Osteocyte (in vitro differentiated cells): ENCODE data around the gene ZMYND10. TPM values are rescaled to one million over a fixed set of nuclear protein-coding genes. Genes with fewer than 3 reads are reported as not detected.

Source experiments
- DNase-seq: peaks from one replicate; pipeline ENCODE4 v3.0.0; 2021; ENCODE audit warnings: mixed read lengths; ENCODE audit not compliant: unreplicated experiment; ENCODE audit errors: extremely low spot score
- H3K27ac Mint-ChIP-seq: one replicate; pipeline ENCODE4 v1.8.0; 2021; ENCODE audit warnings: mild to moderate bottlenecking, mixed read lengths; ENCODE audit not compliant: unreplicated experiment
- H3K27me3 Mint-ChIP-seq: one replicate; pipeline ENCODE4 v1.8.0; 2021; ENCODE audit warnings: mixed read lengths; ENCODE audit not compliant: unreplicated experiment
- H3K36me3 Mint-ChIP-seq: one replicate; pipeline ENCODE4 v1.8.0; 2021; ENCODE audit warnings: mixed read lengths; ENCODE audit not compliant: unreplicated experiment
- H3K4me1 Mint-ChIP-seq: one replicate; pipeline ENCODE4 v1.8.0; 2021; ENCODE audit warnings: mixed read lengths; ENCODE audit not compliant: unreplicated experiment
- H3K4me3 Mint-ChIP-seq: one replicate; pipeline ENCODE4 v1.8.0; 2021; ENCODE audit warnings: mild to moderate bottlenecking, moderate library complexity, mixed read lengths; ENCODE audit not compliant: unreplicated experiment
- H3K9me3 Mint-ChIP-seq: one replicate; pipeline ENCODE4 v1.8.0; 2021; ENCODE audit warnings: mixed read lengths; ENCODE audit not compliant: unreplicated experiment
- total RNA-seq: library from RNA; stranded (reverse); gene quantifications from 2 replicates; pipeline ENCODE4 v1.2.1, GENCODE V29; 2021
- TF ChIP-seq, protein P1 (sequence below): fragments of 200-600 bp; sonication (generic); IDR thresholded peaks from 2 replicates; pipeline ENCODE4 v1.5.0; 2021; ENCODE audit warnings: antibody characterized with exemption, mild to moderate bottlenecking, moderate library complexity

ZMYND10 gene
- total RNA-seq, 1 donor from 2014 or later = 1.6 TPM

DNA sequence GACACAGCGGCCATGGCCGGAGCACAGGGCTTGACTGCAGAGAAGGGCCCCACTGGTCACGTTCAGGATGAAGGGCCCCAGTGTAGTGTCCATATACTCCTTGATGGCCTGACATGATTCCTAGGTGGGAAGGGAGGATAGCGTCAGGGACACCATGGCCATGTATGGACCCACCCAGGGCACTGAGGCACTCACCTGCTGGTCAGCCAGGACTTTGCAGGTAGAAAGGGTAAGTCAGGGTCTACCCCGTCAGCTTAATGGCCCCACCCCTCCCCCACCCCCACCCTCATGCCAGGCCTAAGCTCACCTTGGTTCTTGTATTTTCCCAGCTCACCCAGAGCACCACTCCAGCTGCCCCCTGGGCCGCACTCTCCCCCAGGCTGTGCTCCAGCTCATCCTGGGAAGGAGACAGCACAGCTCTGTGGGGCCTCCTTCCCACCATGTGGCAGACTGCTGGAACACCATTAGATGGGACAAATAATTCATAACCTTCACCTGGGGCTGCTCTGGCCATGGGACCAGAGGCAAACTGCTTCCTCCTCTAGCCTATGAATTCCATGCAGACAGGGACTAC, 44.8 kb downstream of the ZMYND10 start:
- no peak for DNase-seq
- TF ChIP-seq, protein P1, sequence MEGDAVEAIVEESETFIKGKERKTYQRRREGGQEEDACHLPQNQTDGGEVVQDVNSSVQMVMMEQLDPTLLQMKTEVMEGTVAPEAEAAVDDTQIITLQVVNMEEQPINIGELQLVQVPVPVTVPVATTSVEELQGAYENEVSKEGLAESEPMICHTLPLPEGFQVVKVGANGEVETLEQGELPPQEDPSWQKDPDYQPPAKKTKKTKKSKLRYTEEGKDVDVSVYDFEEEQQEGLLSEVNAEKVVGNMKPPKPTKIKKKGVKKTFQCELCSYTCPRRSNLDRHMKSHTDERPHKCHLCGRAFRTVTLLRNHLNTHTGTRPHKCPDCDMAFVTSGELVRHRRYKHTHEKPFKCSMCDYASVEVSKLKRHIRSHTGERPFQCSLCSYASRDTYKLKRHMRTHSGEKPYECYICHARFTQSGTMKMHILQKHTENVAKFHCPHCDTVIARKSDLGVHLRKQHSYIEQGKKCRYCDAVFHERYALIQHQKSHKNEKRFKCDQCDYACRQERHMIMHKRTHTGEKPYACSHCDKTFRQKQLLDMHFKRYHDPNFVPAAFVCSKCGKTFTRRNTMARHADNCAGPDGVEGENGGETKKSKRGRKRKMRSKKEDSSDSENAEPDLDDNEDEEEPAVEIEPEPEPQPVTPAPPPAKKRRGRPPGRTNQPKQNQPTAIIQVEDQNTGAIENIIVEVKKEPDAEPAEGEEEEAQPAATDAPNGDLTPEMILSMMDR = no peak
- Mint-ChIP-seq H3K4me3 (peak overlapping the region; percentile 97), H3K4me1 (peaks cover 22% of the 10 kb centered on the region), H3K9me3 (no peaks in the 10 kb centered on the region), H3K36me3 (no peaks in the 10 kb centered on the region), H3K27ac (peak overlapping the region; percentile 98), H3K27me3 (no peaks in the 10 kb centered on the region)

DNA sequence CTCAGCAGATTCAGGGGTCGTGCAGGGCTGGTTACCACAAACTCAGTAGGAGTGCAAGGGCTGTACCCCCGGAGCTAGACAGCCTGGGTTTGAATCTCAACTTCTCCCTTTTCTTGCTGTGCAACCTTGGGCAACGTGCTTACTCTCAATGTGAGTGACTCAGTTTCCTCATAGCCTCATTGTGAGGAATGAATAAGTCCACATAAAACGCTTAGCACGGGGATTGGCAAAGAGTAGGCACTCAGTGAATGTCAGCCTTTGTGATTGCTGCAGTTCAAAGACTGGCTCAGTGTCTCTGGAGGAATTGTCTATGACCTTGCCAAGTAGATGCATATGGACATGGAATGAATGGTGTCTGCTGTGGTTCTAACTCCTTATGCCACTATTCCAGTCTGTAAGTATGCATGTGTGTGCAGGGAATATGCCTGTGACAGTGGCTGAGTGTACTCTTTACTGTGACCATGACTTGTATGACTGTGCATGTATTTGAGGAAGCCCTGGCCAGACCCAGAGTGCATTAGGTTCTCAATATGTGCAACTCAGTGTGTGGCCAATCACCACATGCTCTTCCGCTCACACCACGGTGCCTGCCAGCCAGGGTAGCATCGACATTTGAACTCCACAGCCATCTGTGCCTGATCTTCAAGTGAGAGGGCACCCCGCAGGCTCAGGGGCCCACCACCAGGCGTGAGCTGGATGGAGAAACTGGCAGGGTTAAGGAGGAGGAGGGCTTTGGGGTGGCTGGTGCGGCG, 45.4 kb downstream of the ZMYND10 start:
- H3K4me3 Mint-ChIP-seq = peak overlapping the region; percentile 97
- H3K4me1 Mint-ChIP-seq = peaks cover 22% of the 10 kb centered on the region
- DNase-seq = no peak
- H3K36me3 Mint-ChIP-seq = no peaks in the 10 kb centered on the region
- peak overlapping the region; percentile 98 for H3K27ac Mint-ChIP-seq
- H3K9me3 Mint-ChIP-seq = no peaks in the 10 kb centered on the region
- TF ChIP-seq, protein P1 = no peak
- H3K27me3 Mint-ChIP-seq = no peaks in the 10 kb centered on the region

DNA sequence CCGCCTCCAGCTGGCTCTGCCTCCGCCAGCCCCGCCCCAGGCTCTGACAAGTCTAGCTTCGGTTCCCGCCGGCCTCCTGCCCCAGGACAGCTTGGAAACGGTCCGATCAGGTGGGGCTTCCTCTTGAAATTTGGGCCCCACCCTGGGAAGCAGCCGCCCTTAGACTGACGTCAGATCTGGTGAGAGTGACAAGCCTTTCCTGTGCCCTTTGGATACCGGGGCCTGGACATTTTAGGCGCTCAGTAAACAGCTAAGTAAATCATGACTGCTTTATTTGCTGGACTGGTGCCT, 45.9 kb downstream of the ZMYND10 start:
- Mint-ChIP-seq H3K36me3 (no peaks in the 10 kb centered on the region), H3K4me1 (peaks cover 22% of the 10 kb centered on the region), H3K27me3 (no peaks in the 10 kb centered on the region), H3K9me3 (no peaks in the 10 kb centered on the region), H3K4me3 (peak overlapping the region; percentile 97), H3K27ac (peak overlapping the region; percentile 98)
- DNase-seq = no peak
- TF ChIP-seq, protein P1 = no peak

DNA sequence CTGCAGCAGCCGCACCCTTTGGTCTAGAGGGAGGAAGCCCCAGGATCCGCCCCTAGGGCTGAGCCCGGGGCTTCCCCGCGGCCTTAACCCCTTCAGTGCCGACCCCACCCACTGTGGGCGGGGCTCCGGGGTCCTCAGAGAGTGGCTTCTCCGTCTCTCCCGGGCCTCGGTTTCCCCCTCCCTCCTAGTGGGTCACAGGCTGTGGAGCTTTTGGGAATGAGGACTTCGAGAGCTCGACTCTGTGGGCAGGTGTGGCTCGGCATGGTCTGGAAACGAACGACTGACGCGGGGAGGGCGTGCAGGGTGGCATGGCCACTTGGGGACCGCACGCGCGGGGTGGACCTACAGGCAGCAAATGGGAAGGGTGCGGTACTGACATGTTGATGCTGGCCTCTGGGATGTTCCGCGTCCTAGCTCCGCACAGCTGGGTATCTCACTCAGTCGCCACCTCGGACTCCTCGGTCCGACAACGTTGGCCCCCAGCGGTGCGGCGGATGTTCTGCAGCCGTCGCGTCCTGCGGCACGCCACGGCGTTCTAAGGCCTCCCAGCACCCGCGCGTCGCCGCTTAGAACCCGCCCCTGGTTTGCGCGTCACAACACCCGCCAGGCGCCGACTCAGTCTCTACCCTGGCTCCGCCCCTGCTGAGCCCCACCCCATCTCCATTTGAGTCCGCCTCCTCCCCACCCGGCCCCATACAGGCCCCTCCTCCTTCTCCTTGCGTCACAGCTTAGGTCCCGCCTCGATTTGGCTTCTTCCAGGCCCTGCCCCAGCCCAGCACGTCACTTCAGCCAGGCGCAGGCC, 46.5 kb downstream of the ZMYND10 start, which contains the start of the genes HYAL3 and NAA80:
Gene HYAL3, minus strand, starts transcription at position 570 of the 802 bp plus-strand sequence. CDS start 3,803 bp downstream, outside the sequence.
Gene NAA80, minus strand, starts transcription at position 570 of the 802 bp plus-strand sequence. CDS start 1,942 bp downstream, outside the sequence.
- H3K4me3 Mint-ChIP-seq = peak within 1 kb of the TSS; percentile 97
- TF ChIP-seq, protein P1 = peak; percentile 25
- peaks cover 22% of the 10 kb centered on the region for H3K4me1 Mint-ChIP-seq
- no peaks in the 10 kb centered on the region for H3K9me3 Mint-ChIP-seq
- H3K27me3 Mint-ChIP-seq = no peaks in the 10 kb centered on the region
- no peaks in the 10 kb centered on the region for H3K36me3 Mint-ChIP-seq
- DNase-seq = peak; percentile 100
- peak within 1 kb of the TSS; percentile 98 for H3K27ac Mint-ChIP-seq
